ENCODE data around the gene GALP.

The GALP gene

DNA sequence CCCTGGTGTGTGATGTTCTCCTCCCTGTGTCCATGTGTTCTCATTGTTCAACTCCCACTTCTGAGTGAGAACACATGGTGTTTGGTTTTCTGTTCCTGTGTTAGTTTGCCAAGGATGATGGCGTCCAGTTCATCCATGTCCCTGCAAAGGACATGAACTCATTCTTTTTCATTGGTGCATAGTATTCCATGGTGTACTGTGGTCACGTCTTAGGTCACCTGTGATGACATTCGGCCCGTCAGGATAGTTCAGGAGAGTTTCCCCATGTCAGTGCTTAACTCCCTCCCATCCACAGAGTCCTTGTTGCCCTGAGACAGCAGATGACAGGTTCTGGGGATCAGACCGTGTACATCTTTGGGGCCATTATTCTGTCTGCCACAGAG is 26.2 kb upstream of the GALP start:
- Histone ChIP-seq H3K4me3 (ENCODE audit: low read depth, low read length) (no peak overlapping the region), H3K27me3 (ENCODE audit: control insufficient read depth, insufficient read depth, low read length) (no peaks in the 10 kb centered on the region), H3K9me3 (ENCODE audit: control insufficient read depth, insufficient read depth, low read length) (no peaks in the 10 kb centered on the region), H3K4me1 (ENCODE audit: control insufficient read depth, insufficient read depth, low read length) (peaks cover 16% of the 10 kb centered on the region), H3K9ac (ENCODE audit: low read depth, low read length) (no peak overlapping the region), H3K36me3 (ENCODE audit: control insufficient read depth, insufficient read depth, low read length) (peaks cover 16% of the 10 kb centered on the region)

DNA sequence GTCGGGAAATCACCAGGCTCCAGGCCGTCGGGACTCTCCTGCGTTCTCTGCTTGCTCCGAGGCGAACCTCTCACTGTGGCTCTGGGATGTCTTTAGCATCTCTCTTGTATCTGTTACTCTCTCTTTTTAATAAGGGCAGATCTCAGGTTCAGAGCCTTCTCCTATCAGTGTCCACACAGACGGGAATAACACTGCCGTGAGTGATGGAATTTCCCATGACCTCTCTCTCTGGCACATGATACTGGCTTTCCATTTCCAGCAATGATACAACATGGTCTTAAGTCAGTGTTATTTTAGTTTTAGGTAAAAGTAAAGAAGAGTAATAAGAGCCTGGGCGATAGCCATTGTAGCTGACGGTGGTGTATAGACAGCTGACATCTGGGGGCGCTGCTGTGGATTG is 25.4 kb upstream of the GALP start:
- Histone ChIP-seq H3K9me3 (ENCODE audit: control insufficient read depth, insufficient read depth, low read length) (no peaks in the 10 kb centered on the region), H3K4me1 (ENCODE audit: control insufficient read depth, insufficient read depth, low read length) (peaks cover 18% of the 10 kb centered on the region), H3K9ac (ENCODE audit: low read depth, low read length) (no peak overlapping the region), H3K36me3 (ENCODE audit: control insufficient read depth, insufficient read depth, low read length) (peaks cover 18% of the 10 kb centered on the region), H3K27me3 (ENCODE audit: control insufficient read depth, insufficient read depth, low read length) (no peaks in the 10 kb centered on the region), H3K4me3 (ENCODE audit: low read depth, low read length) (no peak overlapping the region)

DNA sequence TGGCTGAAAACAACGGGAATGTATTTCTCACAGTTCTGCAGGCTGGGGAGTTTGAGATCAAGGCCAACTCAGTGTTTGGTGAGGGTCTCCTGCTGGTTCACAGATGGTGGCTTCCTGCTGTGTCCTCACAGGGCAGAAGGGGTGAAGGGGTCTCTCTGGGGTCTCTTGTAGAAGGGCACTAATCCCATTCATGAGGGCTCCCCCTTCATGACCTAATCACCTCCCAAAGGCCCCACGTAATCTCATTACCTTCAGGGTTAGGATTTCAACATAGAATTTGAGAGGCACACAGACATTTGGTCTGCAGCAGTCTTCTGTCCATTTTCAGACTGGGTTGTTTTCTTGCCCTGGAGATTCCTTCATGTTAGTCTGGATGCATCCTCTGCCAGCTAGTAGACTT is 23.2 kb upstream of the GALP start:
- Histone ChIP-seq H3K9ac (ENCODE audit: low read depth, low read length) (no peak overlapping the region), H3K4me1 (ENCODE audit: control insufficient read depth, insufficient read depth, low read length) (peaks cover 18% of the 10 kb centered on the region), H3K36me3 (ENCODE audit: control insufficient read depth, insufficient read depth, low read length) (peaks cover 14% of the 10 kb centered on the region), H3K9me3 (ENCODE audit: control insufficient read depth, insufficient read depth, low read length) (no peaks in the 10 kb centered on the region), H3K27me3 (ENCODE audit: control insufficient read depth, insufficient read depth, low read length) (no peaks in the 10 kb centered on the region), H3K4me3 (ENCODE audit: low read depth, low read length) (no peak overlapping the region)

DNA sequence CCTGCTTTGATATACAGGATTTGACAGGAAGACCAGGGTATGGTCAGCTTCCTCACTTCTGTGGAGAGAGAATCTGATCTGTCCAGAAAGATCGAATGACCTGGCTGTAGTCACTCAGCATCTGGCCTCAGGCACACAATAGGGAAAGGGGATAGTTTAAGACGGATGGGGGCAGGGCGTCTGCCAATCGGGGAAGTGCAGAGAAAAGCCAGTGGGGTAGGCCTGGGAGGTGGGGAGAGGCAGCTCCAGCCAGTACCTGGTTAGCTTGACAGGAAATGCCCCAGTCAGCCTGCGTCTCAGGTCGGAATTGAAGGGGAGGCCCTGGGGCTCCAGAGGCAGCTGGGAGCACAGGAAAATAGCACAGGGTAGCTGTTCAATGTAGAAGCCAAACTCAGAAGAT is 22.3 kb upstream of the GALP start:
- peaks cover 6% of the 10 kb centered on the region for H3K36me3 ChIP-seq (ENCODE audit: control insufficient read depth, insufficient read depth, low read length)
- peak overlapping the region; percentile 18 for H3K4me3 ChIP-seq (ENCODE audit: low read depth, low read length)
- H3K4me1 ChIP-seq (ENCODE audit: control insufficient read depth, insufficient read depth, low read length): peaks cover 18% of the 10 kb centered on the region
- H3K9me3 ChIP-seq (ENCODE audit: control insufficient read depth, insufficient read depth, low read length): no peaks in the 10 kb centered on the region
- H3K9ac ChIP-seq (ENCODE audit: low read depth, low read length): peak overlapping the region; percentile 26
- H3K27me3 ChIP-seq (ENCODE audit: control insufficient read depth, insufficient read depth, low read length): no peaks in the 10 kb centered on the region

DNA sequence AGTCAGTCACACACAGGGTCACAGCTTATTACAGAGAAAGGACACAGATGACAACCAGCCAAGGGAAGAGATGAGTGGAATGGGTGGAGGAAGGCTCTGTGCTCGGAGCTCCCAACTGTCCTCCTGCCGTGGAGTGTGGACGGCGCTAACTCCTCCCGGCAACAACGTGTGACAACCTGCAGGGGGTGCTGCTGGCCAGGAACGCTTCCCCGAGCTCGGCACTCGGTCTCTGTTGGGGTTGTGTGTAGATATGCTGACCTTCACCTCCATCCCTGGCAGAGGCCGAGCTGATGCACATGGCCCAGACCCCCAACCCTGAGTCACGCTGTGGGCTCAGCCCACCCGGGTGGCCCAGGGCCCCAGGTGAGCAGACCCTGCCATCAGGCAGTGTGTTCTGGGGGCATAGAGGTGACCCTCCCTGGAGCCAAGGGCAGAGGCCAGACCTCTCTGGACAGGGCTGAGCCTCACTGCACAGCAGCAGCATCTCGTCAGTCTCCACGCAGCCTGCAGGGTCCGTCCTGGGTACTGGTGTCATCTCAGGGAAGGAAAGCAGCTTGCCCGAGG is 20.6 kb upstream of the GALP start:
- no peaks in the 10 kb centered on the region for H3K9me3 ChIP-seq (ENCODE audit: control insufficient read depth, insufficient read depth, low read length)
- peaks cover 18% of the 10 kb centered on the region for H3K4me1 ChIP-seq (ENCODE audit: control insufficient read depth, insufficient read depth, low read length)
- H3K9ac ChIP-seq (ENCODE audit: low read depth, low read length): no peak overlapping the region
- peaks cover 12% of the 10 kb centered on the region for H3K36me3 ChIP-seq (ENCODE audit: control insufficient read depth, insufficient read depth, low read length)
- H3K4me3 ChIP-seq (ENCODE audit: low read depth, low read length): no peak overlapping the region
- H3K27me3 ChIP-seq (ENCODE audit: control insufficient read depth, insufficient read depth, low read length): no peaks in the 10 kb centered on the region

DNA sequence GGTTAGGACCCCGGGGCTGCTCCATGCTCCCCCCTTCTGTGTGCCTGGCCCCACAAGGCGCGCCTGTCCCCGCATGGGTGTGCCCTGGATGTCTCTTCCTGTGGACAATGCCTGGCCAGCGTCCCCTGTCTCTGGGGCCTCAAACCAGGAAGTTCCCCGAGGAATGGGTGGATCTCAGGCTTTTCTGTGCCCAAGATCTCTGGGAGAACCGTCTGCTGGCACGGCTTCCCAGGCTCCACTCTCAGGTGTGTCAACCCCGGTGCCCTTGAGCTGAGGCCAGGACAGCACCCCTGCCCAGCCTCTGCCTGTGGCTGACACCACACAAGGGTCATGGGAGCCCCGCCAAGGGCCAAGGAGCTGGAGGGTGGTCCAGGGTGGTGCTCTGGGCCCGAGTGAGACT is 19.0 kb upstream of the GALP start:
- no peaks in the 10 kb centered on the region for H3K27me3 ChIP-seq (ENCODE audit: control insufficient read depth, insufficient read depth, low read length)
- H3K4me1 ChIP-seq (ENCODE audit: control insufficient read depth, insufficient read depth, low read length): peaks cover 18% of the 10 kb centered on the region
- H3K36me3 ChIP-seq (ENCODE audit: control insufficient read depth, insufficient read depth, low read length): peaks cover 20% of the 10 kb centered on the region
- H3K9me3 ChIP-seq (ENCODE audit: control insufficient read depth, insufficient read depth, low read length): no peaks in the 10 kb centered on the region
- no peak overlapping the region for H3K9ac ChIP-seq (ENCODE audit: low read depth, low read length)
- no peak overlapping the region for H3K4me3 ChIP-seq (ENCODE audit: low read depth, low read length)

DNA sequence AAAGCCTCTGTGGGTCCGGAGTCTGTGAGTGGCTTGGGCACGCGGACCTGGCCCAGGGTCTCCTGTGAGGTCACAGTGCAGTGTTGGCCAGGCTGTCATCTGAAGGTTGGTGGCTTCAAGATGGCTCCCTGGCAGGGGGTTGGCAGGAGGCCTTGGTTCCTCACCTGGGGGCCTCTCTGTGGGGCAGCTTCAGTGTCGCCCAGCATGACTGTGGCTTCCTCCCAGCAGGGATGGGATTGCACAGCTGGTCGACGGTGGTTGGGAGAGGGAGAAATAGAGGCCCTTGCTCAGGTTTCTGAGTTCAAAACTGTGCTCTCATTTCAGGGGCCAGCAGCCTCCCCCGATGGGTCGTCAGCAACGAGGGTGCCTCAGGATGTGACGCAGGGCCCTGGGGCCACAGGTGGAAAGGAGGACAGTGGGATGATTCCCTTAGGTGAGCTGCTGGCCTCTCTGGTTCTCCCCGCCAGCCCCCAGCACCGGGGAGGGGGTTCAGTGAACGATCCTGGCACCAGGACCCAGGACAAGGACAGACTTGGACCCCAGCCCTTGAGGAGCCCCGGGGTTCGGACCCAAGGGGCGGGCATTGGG is 17.5 kb upstream of the GALP start:
- Histone ChIP-seq H3K4me1 (ENCODE audit: control insufficient read depth, insufficient read depth, low read length) (peaks cover 9% of the 10 kb centered on the region), H3K36me3 (ENCODE audit: control insufficient read depth, insufficient read depth, low read length) (peaks cover 20% of the 10 kb centered on the region), H3K27me3 (ENCODE audit: control insufficient read depth, insufficient read depth, low read length) (no peaks in the 10 kb centered on the region), H3K9me3 (ENCODE audit: control insufficient read depth, insufficient read depth, low read length) (no peaks in the 10 kb centered on the region), H3K4me3 (ENCODE audit: low read depth, low read length) (no peak overlapping the region), H3K9ac (ENCODE audit: low read depth, low read length) (no peak overlapping the region)

DNA sequence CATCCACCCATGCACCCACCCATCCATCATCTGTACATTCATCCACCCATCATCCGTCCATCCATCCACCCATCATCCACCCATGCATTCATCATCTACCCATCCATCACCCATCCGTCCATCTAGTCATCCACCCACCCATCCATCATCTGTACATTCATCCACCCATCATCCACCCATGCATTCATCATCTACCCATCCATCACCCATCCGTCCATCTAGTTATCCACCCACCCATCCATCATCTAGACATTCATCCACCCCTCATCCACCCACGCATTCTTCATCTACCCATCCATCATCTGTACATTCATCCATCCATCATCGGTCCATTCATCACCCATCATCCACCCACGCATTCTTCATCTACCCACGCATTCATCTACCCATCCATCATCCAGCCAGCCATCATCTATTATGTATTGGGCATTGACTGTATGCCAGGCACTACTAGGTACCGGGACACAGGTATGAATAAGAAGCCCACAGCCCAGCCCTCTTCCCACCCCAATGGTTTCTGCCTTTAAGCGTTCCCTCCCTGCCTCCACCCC is 16.7 kb upstream of the GALP start:
- H3K27me3 ChIP-seq (ENCODE audit: control insufficient read depth, insufficient read depth, low read length): no peaks in the 10 kb centered on the region
- H3K9me3 ChIP-seq (ENCODE audit: control insufficient read depth, insufficient read depth, low read length): no peaks in the 10 kb centered on the region
- H3K4me1 ChIP-seq (ENCODE audit: control insufficient read depth, insufficient read depth, low read length): peaks cover 2% of the 10 kb centered on the region
- no peak overlapping the region for H3K9ac ChIP-seq (ENCODE audit: low read depth, low read length)
- peaks cover 20% of the 10 kb centered on the region for H3K36me3 ChIP-seq (ENCODE audit: control insufficient read depth, insufficient read depth, low read length)
- H3K4me3 ChIP-seq (ENCODE audit: low read depth, low read length): no peak overlapping the region

DNA sequence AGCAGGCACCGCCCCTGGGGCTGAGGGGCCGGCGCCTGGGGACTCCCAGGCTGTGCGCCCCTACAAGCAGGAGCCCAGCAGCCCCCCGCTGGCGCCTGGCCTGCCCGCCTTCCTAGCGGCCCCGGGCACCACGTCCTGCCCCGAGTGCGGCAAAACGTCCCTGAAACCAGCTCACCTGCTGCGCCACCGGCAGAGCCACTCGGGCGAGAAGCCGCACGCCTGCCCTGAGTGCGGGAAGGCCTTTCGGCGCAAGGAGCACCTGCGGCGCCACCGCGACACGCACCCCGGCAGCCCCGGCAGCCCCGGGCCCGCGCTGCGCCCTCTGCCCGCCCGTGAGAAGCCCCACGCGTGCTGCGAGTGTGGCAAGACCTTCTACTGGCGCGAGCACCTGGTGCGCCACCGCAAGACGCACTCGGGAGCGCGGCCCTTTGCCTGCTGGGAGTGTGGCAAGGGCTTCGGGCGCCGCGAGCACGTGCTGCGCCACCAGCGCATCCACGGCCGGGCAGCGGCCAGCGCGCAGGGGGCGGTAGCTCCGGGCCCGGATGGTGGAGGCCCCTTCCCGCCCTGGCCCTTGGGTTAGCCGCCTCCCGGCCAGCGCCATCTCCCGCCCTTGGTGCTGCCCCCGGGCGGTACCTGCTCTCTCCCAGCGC is 16.1 kb upstream of the GALP start:
- H3K4me3 ChIP-seq (ENCODE audit: low read depth, low read length): no peak overlapping the region
- H3K4me1 ChIP-seq (ENCODE audit: control insufficient read depth, insufficient read depth, low read length): peaks cover 2% of the 10 kb centered on the region
- no peaks in the 10 kb centered on the region for H3K27me3 ChIP-seq (ENCODE audit: control insufficient read depth, insufficient read depth, low read length)
- H3K9ac ChIP-seq (ENCODE audit: low read depth, low read length): no peak overlapping the region
- peaks cover 20% of the 10 kb centered on the region for H3K36me3 ChIP-seq (ENCODE audit: control insufficient read depth, insufficient read depth, low read length)
- no peaks in the 10 kb centered on the region for H3K9me3 ChIP-seq (ENCODE audit: control insufficient read depth, insufficient read depth, low read length)

DNA sequence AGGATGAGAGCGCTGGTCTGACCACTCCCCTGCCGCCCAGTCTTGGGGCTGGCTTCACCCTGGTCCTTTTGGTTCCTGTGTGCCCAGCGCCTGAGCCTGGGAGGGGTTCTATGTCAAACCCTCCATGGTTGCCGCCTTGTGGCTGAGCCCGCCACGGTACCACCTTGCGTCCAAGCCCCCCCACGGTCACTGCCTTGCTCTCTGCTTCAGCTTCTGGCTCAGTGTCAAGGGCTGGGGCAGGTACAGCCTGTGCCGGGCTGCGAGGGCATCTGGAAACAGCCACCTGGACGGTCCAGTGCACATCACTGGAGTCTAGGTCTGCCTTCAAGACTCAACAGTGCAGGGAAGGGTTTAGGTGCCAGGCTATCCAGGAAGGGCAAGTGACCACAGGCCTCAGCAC is 14.3 kb upstream of the GALP start:
- H3K9ac ChIP-seq (ENCODE audit: low read depth, low read length): no peak overlapping the region
- H3K4me3 ChIP-seq (ENCODE audit: low read depth, low read length): no peak overlapping the region
- H3K9me3 ChIP-seq (ENCODE audit: control insufficient read depth, insufficient read depth, low read length): no peaks in the 10 kb centered on the region
- H3K4me1 ChIP-seq (ENCODE audit: control insufficient read depth, insufficient read depth, low read length): no peaks in the 10 kb centered on the region
- H3K36me3 ChIP-seq (ENCODE audit: control insufficient read depth, insufficient read depth, low read length): peaks cover 17% of the 10 kb centered on the region
- H3K27me3 ChIP-seq (ENCODE audit: control insufficient read depth, insufficient read depth, low read length): no peaks in the 10 kb centered on the region

DNA sequence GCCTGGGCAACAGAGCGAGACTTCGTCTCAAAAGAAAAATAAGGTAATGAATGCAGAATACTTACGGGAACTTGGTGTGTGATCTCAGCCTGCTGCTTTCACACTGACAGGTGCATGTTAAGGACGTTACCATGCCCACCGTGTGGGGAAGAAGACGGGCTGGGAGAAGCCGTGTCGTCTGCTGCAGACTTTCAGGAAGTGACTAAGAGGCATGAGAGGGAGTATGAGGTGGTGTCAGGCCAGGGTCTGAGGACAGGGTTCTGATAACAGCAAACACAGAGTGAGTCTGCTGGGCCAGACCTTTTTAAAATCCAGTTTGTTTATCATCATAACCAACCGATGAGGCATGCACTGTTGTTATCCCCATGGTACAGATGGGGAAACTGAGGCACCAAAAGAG is 13.6 kb upstream of the GALP start:
- Histone ChIP-seq H3K36me3 (ENCODE audit: control insufficient read depth, insufficient read depth, low read length) (peaks cover 14% of the 10 kb centered on the region), H3K4me3 (ENCODE audit: low read depth, low read length) (no peak overlapping the region), H3K9me3 (ENCODE audit: control insufficient read depth, insufficient read depth, low read length) (no peaks in the 10 kb centered on the region), H3K9ac (ENCODE audit: low read depth, low read length) (no peak overlapping the region), H3K27me3 (ENCODE audit: control insufficient read depth, insufficient read depth, low read length) (no peaks in the 10 kb centered on the region), H3K4me1 (ENCODE audit: control insufficient read depth, insufficient read depth, low read length) (no peaks in the 10 kb centered on the region)

DNA sequence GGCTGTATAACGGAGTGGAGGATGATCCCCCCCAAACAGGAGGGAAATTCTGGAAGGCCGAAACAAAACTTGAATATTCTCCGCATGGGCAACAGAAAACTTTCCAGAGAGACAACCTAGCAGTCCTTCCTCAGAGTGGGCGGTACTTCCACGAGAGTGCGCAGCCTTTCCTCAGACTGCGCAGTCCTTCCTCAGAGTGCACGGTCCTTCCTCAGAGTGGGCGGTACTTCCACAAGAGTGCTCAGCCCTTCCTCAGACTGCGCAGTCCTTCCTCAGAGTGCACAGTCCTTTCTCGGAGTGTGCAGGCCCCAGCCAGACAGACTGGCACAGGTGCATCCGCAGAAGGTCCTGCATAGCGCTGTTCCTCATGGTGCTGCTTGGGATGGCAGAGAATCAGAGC is 12.7 kb upstream of the GALP start:
- H3K9me3 ChIP-seq (ENCODE audit: control insufficient read depth, insufficient read depth, low read length): no peaks in the 10 kb centered on the region
- no peak overlapping the region for H3K4me3 ChIP-seq (ENCODE audit: low read depth, low read length)
- H3K9ac ChIP-seq (ENCODE audit: low read depth, low read length): no peak overlapping the region
- H3K36me3 ChIP-seq (ENCODE audit: control insufficient read depth, insufficient read depth, low read length): peaks cover 14% of the 10 kb centered on the region
- H3K4me1 ChIP-seq (ENCODE audit: control insufficient read depth, insufficient read depth, low read length): no peaks in the 10 kb centered on the region
- H3K27me3 ChIP-seq (ENCODE audit: control insufficient read depth, insufficient read depth, low read length): no peaks in the 10 kb centered on the region

Measured in iPS-15b (cell line).